NK-92 treated with Interleukin-12 subunit alpha and Interleukin-12 subunit beta, amount 100 ng/mL, for 24 hours (cell line): ENCODE results near the gene CLBA1.

ENCODE experiments used
- DNase-seq: peaks from one replicate; lab custom pipeline; 2025; lab: John Stamatoyannopoulos, UW

The CLBA1 gene

GRCh38 chr14:104968541-104969401 is 16.8 kb upstream of the CLBA1 start:
- no peak for DNase-seq

DNA sequence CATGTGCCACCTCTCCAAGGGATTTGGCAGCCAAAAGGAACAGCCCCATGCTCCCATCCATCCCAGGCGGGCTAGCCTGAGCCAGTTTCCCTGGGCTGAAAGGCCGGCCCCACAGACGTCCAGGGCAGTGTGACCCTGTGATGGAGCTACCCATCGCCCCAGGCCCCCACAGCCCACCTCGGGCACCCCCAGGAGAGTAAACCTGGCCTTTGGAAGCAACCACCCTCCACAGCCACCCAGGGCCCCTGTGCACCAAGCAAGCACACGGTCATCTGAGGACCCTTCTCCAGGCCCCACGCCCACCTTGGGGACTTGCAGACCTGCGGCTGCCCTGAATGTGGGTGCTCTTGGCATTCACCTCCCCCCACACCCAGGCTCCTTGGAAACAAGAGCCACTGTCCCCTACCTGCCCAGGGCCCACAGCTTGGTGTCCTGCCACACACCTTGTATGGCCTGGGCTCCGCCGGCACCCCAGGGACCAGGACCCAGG is 15.8 kb upstream of the CLBA1 start:
- no peak for DNase-seq

GRCh38 chr14:104970231-104971068 is 15.1 kb upstream of the CLBA1 start:
- no peak for DNase-seq

DNA sequence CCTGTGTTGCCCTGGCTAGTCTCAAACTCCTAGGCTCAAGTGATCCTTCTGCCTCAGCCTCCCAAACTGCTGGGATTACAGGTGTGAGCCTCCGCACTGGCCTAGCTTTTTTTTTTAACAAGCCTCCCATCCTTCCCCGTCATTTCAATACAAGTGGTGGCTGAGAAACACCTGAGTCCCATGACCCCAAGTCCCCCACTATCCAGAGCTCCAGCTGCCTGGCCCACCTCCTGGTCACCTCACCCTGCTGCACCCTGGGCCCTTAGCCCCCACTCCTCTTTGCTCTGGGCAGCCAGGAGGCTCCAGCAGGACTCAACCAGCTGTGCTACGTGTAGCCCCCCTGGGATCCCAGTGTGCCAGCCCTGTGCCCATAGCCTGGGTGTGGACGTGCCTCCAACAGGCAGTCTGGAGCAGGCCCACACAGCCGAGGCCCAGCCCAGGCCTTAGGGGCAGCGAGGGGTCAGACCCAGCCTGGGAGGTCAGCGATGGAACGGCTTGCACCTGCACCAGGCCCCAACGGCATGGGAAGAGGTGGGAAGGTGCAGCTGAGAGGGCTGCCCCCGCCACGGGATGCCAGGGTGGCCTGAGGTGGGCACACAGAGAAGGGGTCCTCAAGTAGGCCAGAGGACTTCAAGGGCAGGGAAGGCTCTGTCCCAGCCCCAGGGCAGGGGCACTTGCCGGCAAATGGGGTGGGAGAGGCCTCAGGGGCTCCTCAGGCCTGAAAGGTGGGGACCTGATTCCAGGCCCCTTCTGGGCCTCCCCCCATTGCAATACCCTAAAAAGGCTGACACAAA is 13.9 kb upstream of the CLBA1 start:
- no peak for DNase-seq

- DNase-seq: no peak
Observed at GRCh38 chr14:104972301-104973134, 13.1 kb upstream of the CLBA1 start.

GRCh38 chr14:104973135-104973384 is 12.5 kb upstream of the CLBA1 start:
- DNase-seq: no peak

GRCh38 chr14:104973385-104974145 is 12.0 kb upstream of the CLBA1 start:
- DNase-seq: no peak

- no peak for DNase-seq
Observed at GRCh38 chr14:104974146-104974541, 11.4 kb upstream of the CLBA1 start.

- DNase-seq: no peak
Observed at GRCh38 chr14:104974665-104975390, 10.8 kb upstream of the CLBA1 start.

DNA sequence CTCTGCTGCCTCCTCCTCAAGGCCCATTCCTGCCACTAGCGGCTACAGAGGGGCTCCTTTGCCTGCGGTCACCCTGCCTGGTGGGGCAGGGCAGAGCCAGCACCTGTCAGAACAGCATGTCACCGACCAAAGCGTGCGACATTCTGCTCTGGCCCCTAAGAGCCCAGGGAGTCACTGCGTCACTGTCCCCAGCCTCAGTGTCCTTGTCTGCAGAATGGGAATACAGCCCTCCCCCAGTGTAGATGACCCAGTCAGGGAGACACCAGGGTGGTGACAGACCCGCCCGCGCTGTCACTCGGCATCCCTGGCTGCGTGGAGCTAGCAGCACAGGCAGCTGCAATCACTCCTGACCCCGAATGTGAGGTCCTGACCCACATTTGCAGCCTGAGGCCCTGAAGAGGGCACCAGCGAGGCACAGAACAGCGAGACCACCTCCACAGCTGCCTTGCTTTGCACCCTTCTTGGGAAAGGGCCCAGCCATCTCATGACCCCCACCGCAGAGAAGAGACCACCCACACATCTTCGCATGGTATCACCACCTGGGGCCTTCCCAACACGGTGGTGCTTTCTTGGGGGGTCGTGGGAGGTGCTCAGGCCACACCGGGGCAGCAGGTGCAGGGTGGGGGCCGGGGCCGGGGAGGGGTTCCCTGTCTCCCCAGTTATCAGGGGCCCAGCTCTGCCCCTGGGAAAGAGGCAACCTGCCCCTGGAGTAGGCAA is 9.9 kb upstream of the CLBA1 start:
- DNase-seq: no peak

GRCh38 chr14:104976198-104977007 is 9.2 kb upstream of the CLBA1 start:
- peak; percentile 59 for DNase-seq

- no peak for DNase-seq
Observed at GRCh38 chr14:104977008-104977680, 8.4 kb upstream of the CLBA1 start.

DNA sequence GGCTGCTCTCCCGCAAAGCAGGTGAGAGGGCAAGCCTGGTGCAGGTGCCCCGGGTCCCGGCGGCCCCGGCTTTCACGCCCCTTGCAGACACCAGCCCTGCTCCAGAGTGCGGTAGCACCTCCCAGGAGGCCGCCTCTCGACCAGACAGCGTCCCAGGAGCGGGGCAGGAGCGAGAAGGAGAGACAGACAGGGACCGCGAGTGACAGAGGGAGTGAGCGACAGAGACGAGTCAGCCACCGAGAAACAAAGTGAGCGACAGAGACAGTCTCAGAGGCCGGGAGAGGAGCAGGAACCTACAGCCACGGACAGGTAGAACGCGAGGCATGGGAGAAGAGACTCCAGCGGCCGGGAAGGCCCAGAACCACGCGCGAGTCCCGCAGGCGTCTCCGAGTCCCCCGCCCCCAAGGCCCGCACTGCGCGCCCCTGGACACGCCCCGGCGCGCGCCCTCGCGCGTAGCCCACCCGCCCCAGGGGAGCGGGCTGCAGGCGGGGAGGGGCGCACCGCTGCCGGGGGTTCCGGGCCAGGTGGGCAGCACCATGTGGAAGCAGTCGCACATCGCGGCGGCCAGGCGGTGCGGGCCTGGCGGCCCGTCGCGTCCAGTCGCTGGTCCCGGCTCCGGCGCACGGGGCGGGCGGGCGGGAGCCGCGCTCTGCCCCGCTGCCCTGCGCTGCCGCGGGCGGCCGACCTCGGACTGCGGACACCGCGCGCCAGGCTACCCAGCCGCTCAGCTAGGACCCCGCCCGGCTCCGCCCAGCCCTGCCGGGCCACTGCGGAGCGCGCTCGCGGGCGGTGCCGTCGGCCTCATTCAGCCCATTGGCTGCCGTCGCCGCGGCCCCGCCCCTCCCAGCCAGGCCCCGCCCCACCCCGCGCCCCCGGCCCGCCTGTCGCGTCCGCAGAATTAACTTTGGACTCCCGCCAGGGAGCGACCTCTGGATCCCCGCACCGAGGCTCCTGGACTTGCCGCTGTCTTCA is 7.6 kb upstream of the CLBA1 start, which contains the start of gene AHNAK2:
Gene AHNAK2 (minus strand): TSS at position 694 of the 973 bp plus-strand sequence. CDS start 137 bp downstream, at position 557.
- no peak for DNase-seq

DNA sequence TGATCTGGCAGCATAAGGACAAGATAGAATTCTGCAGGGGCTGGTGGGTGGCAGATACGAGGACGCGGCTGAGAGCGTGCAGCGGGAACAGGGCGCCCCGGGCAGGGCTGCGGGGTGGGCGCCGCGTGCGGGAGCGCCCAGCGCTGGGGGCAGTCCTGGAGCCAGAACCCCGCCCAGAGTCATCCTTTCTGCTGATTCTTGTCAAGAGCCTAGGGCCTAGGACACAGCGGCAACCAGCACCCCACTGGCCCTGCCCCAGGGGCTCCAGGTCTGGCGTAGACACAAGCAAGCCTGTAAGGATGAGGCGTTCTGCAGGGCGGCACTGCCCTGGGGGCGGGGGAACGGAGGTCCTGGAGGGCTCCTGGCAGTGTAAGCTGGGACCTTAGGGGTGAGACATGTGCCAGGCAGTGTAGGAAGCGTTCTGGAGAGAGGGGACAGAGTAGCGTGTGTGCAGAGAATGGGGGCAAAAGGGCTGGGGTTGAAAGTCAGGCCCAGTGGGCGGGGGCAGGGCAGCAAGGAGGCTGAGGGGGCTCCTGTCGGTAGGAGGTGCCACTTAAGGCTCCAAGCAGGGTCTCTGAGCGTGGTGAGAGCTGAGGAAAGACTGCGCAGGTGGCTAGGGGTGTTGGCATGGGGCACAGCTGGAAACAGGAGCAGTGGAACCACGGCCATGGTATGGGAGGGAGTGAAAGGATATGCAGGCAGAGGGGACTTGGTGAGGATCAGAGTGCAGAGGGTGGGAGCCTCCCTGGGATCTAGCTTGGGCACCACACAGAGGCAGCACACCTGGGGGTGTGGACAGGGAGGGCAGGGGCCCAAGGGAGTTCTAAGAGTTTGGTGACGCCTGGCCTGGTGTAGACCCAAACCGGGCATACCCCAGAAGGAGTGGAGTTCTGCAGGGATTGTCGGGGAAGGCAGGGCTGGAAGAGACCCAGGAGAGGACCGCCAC is 6.6 kb upstream of the CLBA1 start:
- no peak for DNase-seq
